Stomach (tissue), 9 donors: ENCODE measurements around the gene TMEM47. TPM values are rescaled to one million over a fixed set of nuclear protein-coding genes. Genes with fewer than 3 reads are reported as not detected.

Experiments used
- DNase-seq, 2 donors: peaks; one replicate each; pipeline versions ENCODE4 v3.0.0 to v3.0.0-alpha.2; 2013 to 2019
- H3K27ac ChIP-seq, 5 donors: fragments of 200-600 bp in 4 of 5; sonication (generic) in 4 of 5; one replicate each; pipeline ENCODE4 v1.5.1; 2013 to 2019; ENCODE audit warnings: mild to moderate bottlenecking in 1 of 5, moderate library complexity in 1 of 5
- H3K27me3 ChIP-seq, 3 donors: fragments of 200-600 bp; sonication (generic); one replicate each; pipeline ENCODE4 v1.5.1; 2017 to 2019; ENCODE audit warnings: mixed run types in 1 of 3
- H3K36me3 ChIP-seq, 4 donors: fragments of 200-600 bp; sonication (generic); 1 replicate in 3 of 4; 2 replicates in 1 of 4; pipeline ENCODE4 v1.5.1; 2016 to 2019
- H3K4me1 ChIP-seq, 4 donors: fragments of 200-600 bp; sonication (generic); one replicate each; pipeline ENCODE4 v1.5.1; 2016 to 2019
- H3K4me3 ChIP-seq, 4 donors: fragments of 200-600 bp; sonication (generic) in 3 of 4; one replicate each; pipeline ENCODE4 v1.5.1; 2016 to 2019; ENCODE audit warnings: mild to moderate bottlenecking in 1 of 4
- H3K9me3 ChIP-seq, 4 donors: fragments of 200-600 bp; sonication (generic); one replicate each; pipeline ENCODE4 v1.5.1; 2016 to 2019
- CTCF ChIP-seq, 7 experiments: fragments of 450-650 bp in 4 of 7; fragments of 200-600 bp in 3 of 7; sonication (generic) in 3 of 7; IDR thresholded peaks; one replicate each; pipeline ENCODE4 v1.5.1; 2016 to 2019; ENCODE audit warnings: antibody characterized with exemption in 7 of 7, control low read depth in 2 of 7, mild to moderate bottlenecking in 1 of 7
- EP300 ChIP-seq: sonication (generic); formaldehyde crosslinking; IDR thresholded peaks from one replicate; pipeline ENCODE4 v1.6.1; 2017; ENCODE audit warnings: antibody characterized with exemption
- POLR2A ChIP-seq, 4 donors: fragments of 450-650 bp; IDR thresholded peaks; one replicate each; pipeline ENCODE4 v1.6.1; 2016; ENCODE audit warnings: antibody characterized with exemption in 4 of 4, control low read depth in 2 of 4, mild to moderate bottlenecking in 1 of 4, moderate library complexity in 1 of 4
- POLR2AphosphoS5 ChIP-seq, 3 donors: sonication (generic); formaldehyde crosslinking; IDR thresholded peaks; one replicate each; pipeline ENCODE4 v1.6.1; 2016; ENCODE audit warnings: antibody characterized with exemption in 3 of 3
- WGBS, 5 donors: extraction: QIAGEN DNeasy Blood & Tissue Kit in 3 of 5; methylation state at CpG; one replicate each; pipeline versions ENCODE4 v1.1.5 to v1.1.7; 2013 to 2018; 5-methylcytosine and 5-hydroxymethylcytosine counted together
- intact Hi-C: fragments of 100-400 bp; cut with DNase I; formaldehyde crosslinking; loops from one replicate; pipeline ENCODE4 v1.15.1; 2023; ENCODE audit warnings: low total_unique reads
- polyA plus RNA-seq, 3 donors: library from polyadenylated mRNA; stranded (reverse); fragments of 200-250 nt; gene quantifications; one replicate each; pipeline ENCODE4 v1.2.3, GENCODE V29; 2013
- total RNA-seq, 5 donors: library from RNA; depleted of rRNA; stranded (reverse); fragments of >200 nt; gene quantifications; one replicate each; pipeline versions ENCODE4 v1.1.0 to v1.2.3, GENCODE V29; 2014 to 2016
- donor health status: healthy with polysubstance abuse.
- donor health status: Bipolar disorder and iron deficiency.
- donor health status: healthy.

TMEM47 gene
- total and polyA plus RNA-seq, 8 donors = 5.2 to 49.2 (median 10.9) TPM

- Histone ChIP-seq H3K36me3 (no peaks in the 10 kb centered on the region), H3K4me3 (no peak overlapping the region), H3K4me1 (no peaks in the 10 kb centered on the region), H3K27me3 (no peaks in the 10 kb centered on the region), H3K27ac (no peak overlapping the region), H3K9me3 (no peaks in the 10 kb centered on the region)
- DNase-seq = no peak
- intact Hi-C loops = no loop called here
- 26 to 59% (median 41%) methylated on average over 2 of the region's 2 CpGs for WGBS, 5 donors
- TF ChIP-seq POLR2AphosphoS5 (IDR thresholded peaks at IDR 0.05) = no peak
- no peak for TF ChIP-seq CTCF (IDR thresholded peaks at IDR 0.05)
- TF ChIP-seq POLR2A (IDR thresholded peaks at IDR 0.05) = no peak
- TF ChIP-seq EP300 = no peak
Measured at GRCh38 chrX:34580069-34580468, 77.0 kb downstream of the TMEM47 start.

GRCh38 chrX:34578237-34578636 is 78.8 kb downstream of the TMEM47 start:
- DNase-seq = peak in 1 of 2 donors; percentile 66
- Histone ChIP-seq H3K4me3 (no peak overlapping the region), H3K4me1 (no peaks in the 10 kb centered on the region), H3K9me3 (no peaks in the 10 kb centered on the region), H3K27ac (no peak overlapping the region), H3K27me3 (no peaks in the 10 kb centered on the region), H3K36me3 (no peaks in the 10 kb centered on the region)
- TF ChIP-seq POLR2AphosphoS5 (IDR thresholded peaks at IDR 0.05) (no peak), POLR2A (IDR thresholded peaks at IDR 0.05) (no peak), EP300 (no peak), CTCF (IDR thresholded peaks at IDR 0.05) (peak in 3 of 7 experiments; percentile 11 to 22 (median 19))
- intact Hi-C loops = no loop called here
- 0 to 7% (median 2%) methylated on average over 2 of the region's 2 CpGs for WGBS, 5 donors
